ENCODE results near the gene OR2S2.

- TF ChIP-seq, protein P1, sequence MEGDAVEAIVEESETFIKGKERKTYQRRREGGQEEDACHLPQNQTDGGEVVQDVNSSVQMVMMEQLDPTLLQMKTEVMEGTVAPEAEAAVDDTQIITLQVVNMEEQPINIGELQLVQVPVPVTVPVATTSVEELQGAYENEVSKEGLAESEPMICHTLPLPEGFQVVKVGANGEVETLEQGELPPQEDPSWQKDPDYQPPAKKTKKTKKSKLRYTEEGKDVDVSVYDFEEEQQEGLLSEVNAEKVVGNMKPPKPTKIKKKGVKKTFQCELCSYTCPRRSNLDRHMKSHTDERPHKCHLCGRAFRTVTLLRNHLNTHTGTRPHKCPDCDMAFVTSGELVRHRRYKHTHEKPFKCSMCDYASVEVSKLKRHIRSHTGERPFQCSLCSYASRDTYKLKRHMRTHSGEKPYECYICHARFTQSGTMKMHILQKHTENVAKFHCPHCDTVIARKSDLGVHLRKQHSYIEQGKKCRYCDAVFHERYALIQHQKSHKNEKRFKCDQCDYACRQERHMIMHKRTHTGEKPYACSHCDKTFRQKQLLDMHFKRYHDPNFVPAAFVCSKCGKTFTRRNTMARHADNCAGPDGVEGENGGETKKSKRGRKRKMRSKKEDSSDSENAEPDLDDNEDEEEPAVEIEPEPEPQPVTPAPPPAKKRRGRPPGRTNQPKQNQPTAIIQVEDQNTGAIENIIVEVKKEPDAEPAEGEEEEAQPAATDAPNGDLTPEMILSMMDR (IDR thresholded peaks at IDR 0.05) = no peak
- no peak for TF ChIP-seq ZFX (IDR thresholded peaks at IDR 0.05; ENCODE audit: borderline replicate concordance)
Observed at GRCh38 chr9:35930989-35931388, 27.0 kb downstream of the OR2S2 start.

Data from 22Rv1 (cell line).